ENCODE measurements around the gene NPLOC4.
"Not testable (repeated sequence)": the region's sequence is repeated elsewhere in the genome, so short reads cannot be mapped to it uniquely, and the experiment has no call there.

Gene NPLOC4

DNA sequence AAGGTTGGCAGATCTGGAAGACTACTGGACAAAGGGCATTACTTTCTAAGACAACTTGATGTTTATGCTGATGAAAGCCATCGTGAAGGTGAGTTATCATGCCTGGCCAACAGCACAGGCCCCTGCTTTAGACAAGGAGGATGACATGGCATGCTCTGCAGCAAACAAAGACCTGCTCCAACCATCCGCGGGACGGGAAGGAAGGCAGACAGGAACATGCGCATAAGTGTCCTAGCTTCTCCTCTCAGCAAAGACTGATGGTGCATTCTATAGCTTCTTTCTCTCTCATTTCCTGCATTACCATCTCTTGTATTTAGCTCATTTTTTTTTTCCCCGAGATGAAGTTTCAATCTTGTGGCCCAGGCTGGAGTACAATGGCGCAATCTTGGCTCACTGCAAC, 5.4 kb downstream of the NPLOC4 start:
- H3K36me3 ChIP-seq (ENCODE audit: insufficient read depth, low read length), result peaks cover 14% of the 10 kb centered on the region; the same call in 1 of the 2 replicates
- peaks cover 59% of the 10 kb centered on the region for H3K79me2 ChIP-seq (ENCODE audit: insufficient read depth, low read length)
- no peak overlapping the region for H3K9ac ChIP-seq (ENCODE audit: low read depth, low read length, poor library complexity, severe bottlenecking)

GRCh38 chr17:81630274-81630673, 6.6 kb downstream of the NPLOC4 start:
- Histone ChIP-seq H3K36me3 (ENCODE audit: insufficient read depth, low read length) (peaks cover 25% of the 10 kb centered on the region; the same call in 1 of the 2 replicates), H3K9me3 (ENCODE audit: insufficient read depth, low read depth, low read length) (no peaks in the 10 kb centered on the region), H3K27me3 (ENCODE audit: insufficient read depth, low read length, poor library complexity, severe bottlenecking) (no peaks in the 10 kb centered on the region), H3K4me1 (ENCODE audit: insufficient read depth, low read length, poor library complexity, severe bottlenecking) (peaks cover 6% of the 10 kb centered on the region), H3K9ac (ENCODE audit: low read depth, low read length, poor library complexity, severe bottlenecking) (no peak overlapping the region), H3K4me3 (ENCODE audit: low read length, poor library complexity, severe bottlenecking) (no peak overlapping the region), H3K4me2 (ENCODE audit: low read depth, low read length, poor library complexity, severe bottlenecking) (no peak overlapping the region), H3F3A (ENCODE audit: low read depth) (no peaks in the 10 kb centered on the region), H4K20me1 (ENCODE audit: insufficient read depth, low read length, poor library complexity, severe bottlenecking) (peaks cover 12% of the 10 kb centered on the region), H3K9me2 (replicated peaks; ENCODE audit: low read depth, low read length) (no peaks in the 10 kb centered on the region), H2AFZ (ENCODE audit: low read length) (no peak overlapping the region), H3K79me2 (ENCODE audit: insufficient read depth, low read length) (peaks cover 47% of the 10 kb centered on the region)
- TF ChIP-seq CTCF (conservative IDR thresholded peaks at IDR 0.05; ENCODE audit: low read length) (no peak), EZH2phosphoT487 (IDR thresholded peaks at IDR 0.05; ENCODE audit: borderline replicate concordance) (no peak)

More for the DNA sequence above, 5.4 kb downstream of the NPLOC4 start:
- Histone ChIP-seq H4K20me1 (ENCODE audit: insufficient read depth, low read length, poor library complexity, severe bottlenecking) (peaks cover 24% of the 10 kb centered on the region), H3K4me2 (ENCODE audit: low read depth, low read length, poor library complexity, severe bottlenecking) (no peak overlapping the region), H3K4me1 (ENCODE audit: insufficient read depth, low read length, poor library complexity, severe bottlenecking) (peaks cover 11% of the 10 kb centered on the region), H2AFZ (ENCODE audit: low read length) (no peak overlapping the region), H3K9me2 (replicated peaks; ENCODE audit: low read depth, low read length) (no peaks in the 10 kb centered on the region), H3K27me3 (ENCODE audit: insufficient read depth, low read length, poor library complexity, severe bottlenecking) (no peaks in the 10 kb centered on the region), H3F3A (ENCODE audit: low read depth) (no peaks in the 10 kb centered on the region), H3K9me3 (ENCODE audit: insufficient read depth, low read depth, low read length) (no peaks in the 10 kb centered on the region), H3K4me3 (ENCODE audit: low read length, poor library complexity, severe bottlenecking) (no peak overlapping the region)
- TF ChIP-seq EZH2phosphoT487 (IDR thresholded peaks at IDR 0.05; ENCODE audit: borderline replicate concordance) (no peak), CTCF (conservative IDR thresholded peaks at IDR 0.05; ENCODE audit: low read length) (no peak)

GRCh38 chr17:81621494-81622130, 15.3 kb downstream of the NPLOC4 start:
- no peak overlapping the region for H2AFZ ChIP-seq (ENCODE audit: low read length)
- H3F3A ChIP-seq (ENCODE audit: low read depth), result no peaks in the 10 kb centered on the region
- H3K9me3 ChIP-seq (ENCODE audit: insufficient read depth, low read depth, low read length), result no peaks in the 10 kb centered on the region
- H3K4me3 ChIP-seq (ENCODE audit: low read length, poor library complexity, severe bottlenecking), result no peak overlapping the region
- TF ChIP-seq EZH2phosphoT487 (IDR thresholded peaks at IDR 0.05; ENCODE audit: borderline replicate concordance), result no peak
- H3K27me3 ChIP-seq (ENCODE audit: insufficient read depth, low read length, poor library complexity, severe bottlenecking), result no peaks in the 10 kb centered on the region
- H4K20me1 ChIP-seq (ENCODE audit: insufficient read depth, low read length, poor library complexity, severe bottlenecking), result peaks cover 6% of the 10 kb centered on the region
- H3K79me2 ChIP-seq (ENCODE audit: insufficient read depth, low read length), result peaks cover 6% of the 10 kb centered on the region
- H3K4me1 ChIP-seq (ENCODE audit: insufficient read depth, low read length, poor library complexity, severe bottlenecking), result no peaks in the 10 kb centered on the region
- H3K9ac ChIP-seq (ENCODE audit: low read depth, low read length, poor library complexity, severe bottlenecking), result no peak overlapping the region
- H3K4me2 ChIP-seq (ENCODE audit: low read depth, low read length, poor library complexity, severe bottlenecking), result no peak overlapping the region
- H3K36me3 ChIP-seq (ENCODE audit: insufficient read depth, low read length), result peaks cover 61% of the 10 kb centered on the region
- no peaks in the 10 kb centered on the region for H3K9me2 ChIP-seq (replicated peaks; ENCODE audit: low read depth, low read length)

DNA sequence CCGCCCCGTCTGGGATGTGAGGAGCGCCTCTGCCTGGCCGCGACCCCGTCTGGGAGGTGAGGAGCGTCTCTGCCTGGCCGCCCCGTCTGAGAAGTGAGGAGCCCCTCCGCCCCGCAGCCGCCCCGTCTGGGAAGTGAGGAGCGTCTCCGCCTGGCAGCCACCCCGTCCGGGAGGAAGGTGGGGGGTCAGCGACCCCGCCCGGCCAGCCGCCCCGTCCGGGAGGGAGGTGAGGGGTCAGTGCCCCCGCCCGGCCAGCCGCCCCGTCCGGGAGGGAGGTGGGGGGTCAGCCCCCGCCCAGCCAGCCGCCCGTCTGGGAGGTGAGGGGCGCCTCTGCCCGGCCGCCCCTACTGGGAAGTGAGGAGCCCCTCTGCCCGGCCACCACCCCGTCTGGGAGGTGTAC, 18.6 kb downstream of the NPLOC4 start:
- H3K4me1 ChIP-seq (ENCODE audit: insufficient read depth, low read length, poor library complexity, severe bottlenecking); H3K4me2 ChIP-seq (ENCODE audit: low read depth, low read length, poor library complexity, severe bottlenecking); H2AFZ ChIP-seq (ENCODE audit: low read length); H3K9ac ChIP-seq (ENCODE audit: low read depth, low read length, poor library complexity, severe bottlenecking); H3K9me2 ChIP-seq (replicated peaks; ENCODE audit: low read depth, low read length); H3K4me3 ChIP-seq (ENCODE audit: low read length, poor library complexity, severe bottlenecking); H3K27me3 ChIP-seq (ENCODE audit: insufficient read depth, low read length, poor library complexity, severe bottlenecking); H3K9me3 ChIP-seq (ENCODE audit: insufficient read depth, low read depth, low read length); H3F3A ChIP-seq (ENCODE audit: low read depth): not testable (repeated sequence)
- Histone ChIP-seq H4K20me1 (ENCODE audit: insufficient read depth, low read length, poor library complexity, severe bottlenecking) (peaks cover 12% of the 10 kb centered on the region), H3K36me3 (ENCODE audit: insufficient read depth, low read length) (peaks cover 47% of the 10 kb centered on the region), H3K79me2 (ENCODE audit: insufficient read depth, low read length) (peaks cover 31% of the 10 kb centered on the region)

Measured in Loucy (cell line).